Neuronal stem cell (in vitro differentiated cells): ENCODE measurements around the gene PLEKHO1.

Experiments used
- DNase-seq: peaks from one replicate; pipeline ENCODE4 v3.0.0-alpha.2; 2013; ENCODE audit warnings: low spot score
- H2AFZ ChIP-seq: one replicate; pipeline ENCODE4 v1.6.1; 2013; ENCODE audit warnings: mild to moderate bottlenecking, low read length, inconsistent platforms
- H2AK5ac ChIP-seq: 2 replicates; pipeline ENCODE4 v1.6.1; 2013; ENCODE audit warnings: low read depth, mild to moderate bottlenecking, inconsistent platforms, low read length, moderate library complexity, mixed read lengths
- H2BK120ac ChIP-seq: 2 replicates; pipeline ENCODE4 v1.6.1; 2013; ENCODE audit warnings: low read depth, mild to moderate bottlenecking, inconsistent platforms, low read length, moderate library complexity, mixed read lengths
- H2BK12ac ChIP-seq: one replicate; pipeline ENCODE4 v1.6.1; 2013; ENCODE audit warnings: low read length, inconsistent platforms
- H2BK15ac ChIP-seq: 2 replicates; pipeline ENCODE4 v1.6.1; 2013; ENCODE audit warnings: mild to moderate bottlenecking, low read length, inconsistent platforms, mixed read lengths
- H2BK5ac ChIP-seq: one replicate; pipeline ENCODE4 v1.6.1; 2013; ENCODE audit warnings: inconsistent platforms, mild to moderate bottlenecking, low read length, moderate library complexity
- H3K14ac ChIP-seq: one replicate; pipeline ENCODE4 v1.6.1; 2013; ENCODE audit warnings: low read length, inconsistent platforms
- H3K18ac ChIP-seq: 2 replicates; pipeline ENCODE4 v1.6.1; 2013; ENCODE audit warnings: low read length, inconsistent platforms
- H3K23ac ChIP-seq: 2 replicates; pipeline ENCODE4 v1.6.1; 2013; ENCODE audit warnings: low read depth, mild to moderate bottlenecking, mixed read lengths, low read length, inconsistent platforms; ENCODE audit not compliant: poor library complexity
- H3K27ac ChIP-seq: replicated peaks from 3 replicates; pipeline ENCODE4 v1.5.1; 2013; ENCODE audit warnings: low read length, inconsistent platforms
- H3K27me3 ChIP-seq, 3 experiments: 2 replicates each; pipeline ENCODE4 v1.6.1; 2013; ENCODE audit warnings: low read length in 3 of 3, mild to moderate bottlenecking in 2 of 3, inconsistent platforms in 1 of 3, low read depth in 1 of 3, mixed read lengths in 1 of 3, moderate library complexity in 1 of 3; ENCODE audit not compliant: control insufficient read depth in 3 of 3, insufficient read depth in 3 of 3
- H3K36me3 ChIP-seq, 2 donors: replicated peaks in 1 of 2; 2 replicates each; pipeline ENCODE4 v1.6.1; 2013; ENCODE audit warnings: low read length in 2 of 2; ENCODE audit not compliant: control insufficient read depth in 2 of 2, insufficient read depth in 2 of 2
- H3K4ac ChIP-seq: 2 replicates; pipeline ENCODE4 v1.6.1; 2013; ENCODE audit warnings: inconsistent platforms, mild to moderate bottlenecking, low read length, moderate library complexity
- H3K4me1 ChIP-seq, 2 donors: 1 replicate in 1 of 2; 2 replicates in 1 of 2; pipeline ENCODE4 v1.6.1; 2013; ENCODE audit warnings: low read length in 2 of 2, low read depth in 1 of 2; ENCODE audit not compliant: control insufficient read depth in 2 of 2, insufficient read depth in 1 of 2
- H3K4me2 ChIP-seq: one replicate; pipeline ENCODE4 v1.6.1; 2013; ENCODE audit warnings: mild to moderate bottlenecking, low read length, inconsistent platforms; ENCODE audit not compliant: insufficient read depth, poor library complexity, severe bottlenecking
- H3K4me3 ChIP-seq, 2 donors: 2 replicates each; pipeline ENCODE4 v1.5.1; 2013; ENCODE audit warnings: low read length in 2 of 2, mild to moderate bottlenecking in 2 of 2, inconsistent platforms in 1 of 2, moderate library complexity in 1 of 2
- H3K79me1 ChIP-seq: one replicate; pipeline ENCODE4 v1.6.1; 2013; ENCODE audit warnings: low read depth, mild to moderate bottlenecking, inconsistent platforms, low read length, moderate library complexity
- H3K9ac ChIP-seq: one replicate; pipeline ENCODE4 v1.6.1; 2013; ENCODE audit warnings: mild to moderate bottlenecking, low read depth, low read length, inconsistent platforms; ENCODE audit not compliant: poor library complexity
- H3K9me3 ChIP-seq, 2 donors: replicated peaks in 1 of 2; 2 replicates each; pipeline versions ENCODE3 to v1.6.1; 2013; ENCODE audit warnings: low read length in 2 of 2, mild to moderate bottlenecking in 2 of 2, inconsistent platforms in 1 of 2, low read depth in 1 of 2, mixed read lengths in 1 of 2, moderate library complexity in 1 of 2; ENCODE audit not compliant: control insufficient read depth in 2 of 2, insufficient read depth in 1 of 2
- H4K8ac ChIP-seq: one replicate; pipeline ENCODE4 v1.6.1; 2013; ENCODE audit warnings: low read depth, mild to moderate bottlenecking, inconsistent platforms, low read length, moderate library complexity
- H4K91ac ChIP-seq: one replicate; pipeline ENCODE4 v1.6.1; 2013; ENCODE audit warnings: low read length, low read depth, mild to moderate bottlenecking, inconsistent platforms; ENCODE audit not compliant: poor library complexity
- WGBS, 2 donors: extraction: QIAGEN DNeasy Blood & Tissue Kit; methylation state at CpG; one replicate each; pipeline ENCODE4 v1.1.7; 2013; ENCODE audit warnings: missing lambda C conversion rate in 2 of 2, mixed read lengths in 1 of 2; ENCODE audit not compliant: insufficient read length in 2 of 2, insufficient replicate concordance in 1 of 2; ENCODE audit errors: extremely low coverage in 2 of 2; 5-methylcytosine and 5-hydroxymethylcytosine counted together

The PLEKHO1 gene

GRCh38 chr1:150121236-150121862 is 28.4 kb upstream of the PLEKHO1 start:
- H3K9me3 ChIP-seq = no peaks in the 10 kb centered on the region

GRCh38 chr1:150126811-150127210 is 22.9 kb upstream of the PLEKHO1 start:
- H3K9me3 ChIP-seq = no peaks in the 10 kb centered on the region
- no peak overlapping the region for H2AK5ac ChIP-seq
- H4K8ac ChIP-seq = no peak overlapping the region
- no peak overlapping the region for H3K27ac ChIP-seq
- H4K91ac ChIP-seq = no peak overlapping the region
- no peak overlapping the region for H3K9ac ChIP-seq
- no peak overlapping the region for H3K4me3 ChIP-seq
- H3K4ac ChIP-seq = no peak overlapping the region
- peaks cover 2 to 27% of the 10 kb centered on the region in 2 donors for H3K36me3 ChIP-seq
- no peak overlapping the region for H3K14ac ChIP-seq
- no peak overlapping the region for H2AFZ ChIP-seq
- no peak overlapping the region for H2BK15ac ChIP-seq
- DNase-seq = no peak
- no peak overlapping the region for H2BK5ac ChIP-seq
- no peak overlapping the region for H2BK12ac ChIP-seq
- no peaks in the 10 kb centered on the region for H3K27me3 ChIP-seq
- no CpG with 5 or more reads among the region's 2 CpGs for WGBS, 2 donors
- H3K79me1 ChIP-seq = no peaks in the 10 kb centered on the region
- no peak overlapping the region for H3K4me2 ChIP-seq
- no peaks in the 10 kb centered on the region for H3K4me1 ChIP-seq
- no peak overlapping the region for H2BK120ac ChIP-seq
- H3K23ac ChIP-seq = no peak overlapping the region
- H3K18ac ChIP-seq = no peak overlapping the region

More at GRCh38 chr1:150121236-150121862, 28.4 kb upstream of the PLEKHO1 start:
- H3K36me3 ChIP-seq = peaks cover 2 to 23% of the 10 kb centered on the region in 2 donors
- no peak overlapping the region for H4K8ac ChIP-seq
- no peak overlapping the region for H3K18ac ChIP-seq
- no peaks in the 10 kb centered on the region for H3K79me1 ChIP-seq
- H2BK15ac ChIP-seq = no peak overlapping the region
- H2AFZ ChIP-seq = no peak overlapping the region
- H3K27ac ChIP-seq = no peak overlapping the region
- H3K4me3 ChIP-seq = no peak overlapping the region
- H2AK5ac ChIP-seq = no peak overlapping the region
- H2BK120ac ChIP-seq = no peak overlapping the region
- no peak overlapping the region for H3K23ac ChIP-seq
- no peak overlapping the region for H2BK5ac ChIP-seq
- no peak for DNase-seq
- H3K14ac ChIP-seq = no peak overlapping the region
- no peak overlapping the region for H3K4me2 ChIP-seq
- no peaks in the 10 kb centered on the region for H3K27me3 ChIP-seq
- H4K91ac ChIP-seq = no peak overlapping the region
- H3K4me1 ChIP-seq = no peaks in the 10 kb centered on the region
- H3K9ac ChIP-seq = no peak overlapping the region
- no CpG with 5 or more reads among the region's 1 CpG for WGBS, 2 donors
- H3K4ac ChIP-seq = no peak overlapping the region
- no peak overlapping the region for H2BK12ac ChIP-seq

- Histone ChIP-seq H3K23ac (no peak overlapping the region), H3K36me3 (peaks cover 0 to 22% of the 10 kb centered on the region in 2 donors), H2AFZ (no peak overlapping the region), H2BK12ac (no peak overlapping the region), H3K27me3 (no peaks in the 10 kb centered on the region), H3K4me3 (no peak overlapping the region), H3K4me1 (no peaks in the 10 kb centered on the region), H3K9ac (no peak overlapping the region), H4K91ac (no peak overlapping the region), H3K18ac (no peak overlapping the region), H4K8ac (no peak overlapping the region), H3K79me1 (no peaks in the 10 kb centered on the region), H2BK15ac (no peak overlapping the region), H2BK120ac (no peak overlapping the region), H3K27ac (no peak overlapping the region), H3K9me3 (no peaks in the 10 kb centered on the region), H3K4me2 (no peak overlapping the region), H3K14ac (no peak overlapping the region), H2AK5ac (no peak overlapping the region), H2BK5ac (no peak overlapping the region), H3K4ac (no peak overlapping the region)
- no peak for DNase-seq
These were observed 22.3 kb upstream of the PLEKHO1 start for GRCh38 chr1:150127464-150127863.

GRCh38 chr1:150127868-150128267 is 21.8 kb upstream of the PLEKHO1 start:
- Histone ChIP-seq H2AFZ (no peak overlapping the region), H3K4me2 (no peak overlapping the region), H3K9ac (no peak overlapping the region), H4K8ac (no peak overlapping the region), H3K23ac (no peak overlapping the region), H2BK120ac (no peak overlapping the region), H3K27me3 (no peaks in the 10 kb centered on the region), H2BK5ac (no peak overlapping the region), H2BK15ac (no peak overlapping the region), H3K4ac (no peak overlapping the region), H3K79me1 (no peaks in the 10 kb centered on the region), H4K91ac (no peak overlapping the region), H3K4me1 (no peaks in the 10 kb centered on the region), H3K36me3 (peaks cover 0 to 22% of the 10 kb centered on the region in 2 donors), H3K18ac (no peak overlapping the region), H2AK5ac (no peak overlapping the region), H3K27ac (no peak overlapping the region), H3K9me3 (no peaks in the 10 kb centered on the region), H2BK12ac (no peak overlapping the region), H3K14ac (no peak overlapping the region), H3K4me3 (no peak overlapping the region)
- no CpG with 5 or more reads among the region's 7 CpGs for WGBS, 2 donors
- DNase-seq = no peak
